ENCODE data around the gene GJB2. TPM values are rescaled to one million over a fixed set of nuclear protein-coding genes. Genes with fewer than 3 reads are reported as not detected.

GJB2 gene
- total RNA-seq, 1 donor from 2014 or later = 2.3 TPM

- Mint-ChIP-seq H3K9me3 (no peaks in the 10 kb centered on the region), H3K27me3 (ENCODE audit: low read depth) (peaks cover 64% of the 10 kb centered on the region)
- intact Hi-C loops (cut with micrococcal nuclease) = no loop called here
These were observed 52.3 kb downstream of the GJB2 start for GRCh38 chr13:20140487-20140886.

GRCh38 chr13:20137875-20138274 lies 54.9 kb downstream of the GJB2 start:
- Mint-ChIP-seq H3K9me3 (no peaks in the 10 kb centered on the region), H3K36me3 (ENCODE audit: low read depth) (no peaks in the 10 kb centered on the region)
- intact Hi-C loops (cut with micrococcal nuclease) = no loop called here

More at GRCh38 chr13:20140487-20140886, 52.3 kb downstream of the GJB2 start:
- Mint-ChIP-seq H3K27ac (no peak overlapping the region), H3K4me3 (ENCODE audit: low read depth) (no peak overlapping the region), H3K36me3 (ENCODE audit: low read depth) (no peaks in the 10 kb centered on the region), H3K4me1 (ENCODE audit: low read depth) (no peaks in the 10 kb centered on the region)
- no peak for DNase-seq (ENCODE audit: low spot score)

More at GRCh38 chr13:20137875-20138274, 54.9 kb downstream of the GJB2 start:
- peaks cover 53% of the 10 kb centered on the region for H3K27me3 Mint-ChIP-seq (ENCODE audit: low read depth)
- H3K4me1 Mint-ChIP-seq (ENCODE audit: low read depth) = no peaks in the 10 kb centered on the region
- no peak overlapping the region for H3K4me3 Mint-ChIP-seq (ENCODE audit: low read depth)
- H3K27ac Mint-ChIP-seq = no peak overlapping the region
- DNase-seq (ENCODE audit: low spot score) = no peak

Other genes with a start within 250 kb of the GJB2 start
- 73.2 and 74.6 TPM in 2 replicates for gene ZMYM2, start 234.2 kb downstream of the GJB2 start, total RNA-seq
- gene GJA3, start 31.9 kb downstream of the GJB2 start, total RNA-seq = 0.05 and 0.07 TPM in 2 replicates
- gene GJB6, start 39.4 kb upstream of the GJB2 start, total RNA-seq = 1.7 TPM in 2 replicates